ENCODE measurements around the gene ACACB. TPM values are rescaled to one million over a fixed set of nuclear protein-coding genes. Genes with fewer than 3 reads are reported as not detected.

The ACACB gene
- total RNA-seq, 1 experiment from 2014 or later, result 20.0 TPM

GRCh38 chr12:109202770-109203169, 86.4 kb downstream of the ACACB start:
- no peak for ATAC-seq
- POLR2A ChIA-PET, result interaction anchor here (0.6 kb wide), 1 partner anchor 61 kb away, joined by 4 read pairs; no protein-coding TSS in a partner anchor
- TF ChIP-seq ZNF425 (CRISPR knock-in tag; conservative IDR thresholded peaks at IDR 0.05) (no peak), AR (CRISPR knock-in tag; IDR thresholded peaks at IDR 0.05) (no peak), CBFB (CRISPR knock-in tag; IDR thresholded peaks at IDR 0.05; ENCODE audit: low read depth) (no peak), IRF1 (CRISPR knock-in tag; IDR thresholded peaks at IDR 0.05) (no peak), ZBTB21 (CRISPR knock-in tag; IDR thresholded peaks at IDR 0.05; ENCODE audit: borderline replicate concordance) (no peak), ARID4B (CRISPR knock-in tag; IDR thresholded peaks at IDR 0.05; ENCODE audit: borderline replicate concordance) (no peak), MXD4 (CRISPR knock-in tag; IDR thresholded peaks at IDR 0.05; ENCODE audit: borderline replicate concordance) (no peak), NFATC4 (CRISPR knock-in tag; IDR thresholded peaks at IDR 0.05) (no peak), NR2C2 (CRISPR knock-in tag; IDR thresholded peaks at IDR 0.05) (no peak), E2F4 (CRISPR knock-in tag; IDR thresholded peaks at IDR 0.05; ENCODE audit: borderline replicate concordance, low read depth) (no peak), ETV6 (CRISPR knock-in tag; IDR thresholded peaks at IDR 0.05) (no peak), SOX15 (CRISPR knock-in tag; IDR thresholded peaks at IDR 0.05) (no peak), E2F1 (CRISPR knock-in tag; IDR thresholded peaks at IDR 0.05) (no peak), ZNF121 (CRISPR knock-in tag; IDR thresholded peaks at IDR 0.05) (no peak), ZNF232 (CRISPR knock-in tag; IDR thresholded peaks at IDR 0.05) (no peak), FOXJ3 (CRISPR knock-in tag; IDR thresholded peaks at IDR 0.05; ENCODE audit: borderline replicate concordance) (no peak)
- CTCF ChIA-PET, result no interaction called here
- Mint-ChIP-seq H3K36me3 (peaks cover 17% of the 10 kb centered on the region), H3K9me3 (no peaks in the 10 kb centered on the region), H3K27ac (no peak overlapping the region), H3K27me3 (ENCODE audit: low read depth) (no peaks in the 10 kb centered on the region), H3K4me3 (no peak overlapping the region), H3K4me1 (0 out of 2 replicates have a peak, but pooled peaks cover 3% of the 10 kb centered on the region)
- no peak for DNase-seq (ENCODE audit: low spot score)
